Measurements from ENCODE around the gene HHIPL1.

DNA sequence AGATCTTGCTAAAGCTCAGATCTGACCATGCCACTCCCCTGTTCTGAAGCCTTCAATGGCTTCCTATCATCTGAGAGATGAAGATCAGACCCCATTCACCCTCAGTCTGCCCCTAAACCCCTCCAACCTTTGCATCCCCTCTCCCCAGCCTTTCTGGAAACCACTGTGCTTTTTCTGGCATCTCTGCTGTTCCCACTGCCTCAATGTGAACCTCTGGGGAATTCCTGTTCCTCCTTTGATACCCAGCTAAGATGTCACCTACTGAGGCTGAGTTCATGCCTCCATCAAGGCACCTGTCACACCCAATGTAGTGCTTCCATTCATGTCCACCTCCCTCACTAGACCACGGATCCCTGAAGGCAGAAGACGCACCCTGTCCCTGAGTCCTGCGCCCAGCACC lies 58.5 kb downstream of the HHIPL1 start:
- TF ChIP-seq, protein P1, sequence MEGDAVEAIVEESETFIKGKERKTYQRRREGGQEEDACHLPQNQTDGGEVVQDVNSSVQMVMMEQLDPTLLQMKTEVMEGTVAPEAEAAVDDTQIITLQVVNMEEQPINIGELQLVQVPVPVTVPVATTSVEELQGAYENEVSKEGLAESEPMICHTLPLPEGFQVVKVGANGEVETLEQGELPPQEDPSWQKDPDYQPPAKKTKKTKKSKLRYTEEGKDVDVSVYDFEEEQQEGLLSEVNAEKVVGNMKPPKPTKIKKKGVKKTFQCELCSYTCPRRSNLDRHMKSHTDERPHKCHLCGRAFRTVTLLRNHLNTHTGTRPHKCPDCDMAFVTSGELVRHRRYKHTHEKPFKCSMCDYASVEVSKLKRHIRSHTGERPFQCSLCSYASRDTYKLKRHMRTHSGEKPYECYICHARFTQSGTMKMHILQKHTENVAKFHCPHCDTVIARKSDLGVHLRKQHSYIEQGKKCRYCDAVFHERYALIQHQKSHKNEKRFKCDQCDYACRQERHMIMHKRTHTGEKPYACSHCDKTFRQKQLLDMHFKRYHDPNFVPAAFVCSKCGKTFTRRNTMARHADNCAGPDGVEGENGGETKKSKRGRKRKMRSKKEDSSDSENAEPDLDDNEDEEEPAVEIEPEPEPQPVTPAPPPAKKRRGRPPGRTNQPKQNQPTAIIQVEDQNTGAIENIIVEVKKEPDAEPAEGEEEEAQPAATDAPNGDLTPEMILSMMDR (IDR thresholded peaks at IDR 0.05) = no peak
- no peak for TF ChIP-seq POLR2A (IDR thresholded peaks at IDR 0.05)
